HCT116 (cell line): ENCODE results near the gene NLGN2. TPM values are rescaled to one million over a fixed set of nuclear protein-coding genes. Genes with fewer than 3 reads are reported as not detected.

ENCODE experiments used
- ATAC-seq: fragments of 200-7000 bp; cut with Tn5 transposase; 2 replicates; pipeline ENCODE4 v1.9.1; 2020; ENCODE audit warnings: mild to moderate bottlenecking, moderate library complexity
- BruUV-seq: library from RNA; stranded (reverse); fragments of 400-500 nt; replicated peaks from 2 replicates; lab custom pipeline; 2021; lab: Mats Ljungman, UMichigan
- CTCF ChIA-PET: fragments of 300-600 bp; sonication (Branson Sonifier 250); formaldehyde crosslinking; loops from one replicate; lab custom pipeline; 2021; ENCODE audit warnings: antibody characterized with exemption; lab: Charles Lee
- POLR2A ChIA-PET: fragments of 300-600, 350-600 bp; sonication (Branson Sonifier 250); formaldehyde crosslinking; loops from one replicate; lab custom pipeline; 2021; ENCODE audit warnings: antibody characterized with exemption; lab: Charles Lee
- RAD21 ChIA-PET, 2 experiments: fragments of 300-600 bp; sonication (Branson Sonifier 250); formaldehyde crosslinking; loops; one replicate each; lab custom pipeline; 2023; ENCODE audit warnings: low total read pairs in 2 of 2; ENCODE audit not compliant: uncharacterized antibody in 2 of 2, unreplicated experiment in 2 of 2, low non-redundant PET in 1 of 2; lab: Charles Lee
- DNase-seq: peaks from one replicate; pipeline ENCODE4 v3.0.0-alpha.2; 2010; ENCODE audit warnings: low read depth, low spot score
- H2AFZ ChIP-seq: fragments of 200-600 bp; shearing (Covaris generic), sonication (generic); 2 replicates; pipeline ENCODE4 v1.6.1; 2017; ENCODE audit warnings: low read depth, mixed run types, mixed read lengths, antibody characterized with exemption, low read length; ENCODE audit not compliant: poor library complexity, severe bottlenecking
- H3K27ac ChIP-seq: 2 replicates; pipeline ENCODE4 v1.5.1; 2012; ENCODE audit warnings: low read depth, low read length
- H3K27me3 ChIP-seq: fragments of 200-600 bp; sonication (generic); 2 replicates; pipeline ENCODE4 v1.6.1; 2016; ENCODE audit warnings: mixed run types, low read length, mixed read lengths; ENCODE audit not compliant: insufficient read depth
- H3K36me3 ChIP-seq, 2 experiments: fragments of 200-500 bp in 1 of 2; fragments of 200-600 bp in 1 of 2; sonication (Bioruptor generic) in 1 of 2; sonication (generic) in 1 of 2; 2 replicates each; pipeline versions ENCODE4 v1.5.1 to v1.6.1; 2014 to 2016; ENCODE audit warnings: low read length in 2 of 2, inconsistent platforms in 1 of 2, mixed read lengths in 1 of 2, mixed run types in 1 of 2; ENCODE audit not compliant: insufficient read depth in 2 of 2, control insufficient read depth in 1 of 2
- H3K4me1 ChIP-seq, 2 experiments: fragments of 200-600 bp in 1 of 2; sonication (generic) in 1 of 2; 2 replicates each; pipeline versions ENCODE4 v1.5.1 to v1.6.1; 2012 to 2017; ENCODE audit warnings: low read length in 2 of 2, inconsistent platforms in 1 of 2, mild to moderate bottlenecking in 1 of 2, mixed read lengths in 1 of 2, mixed run types in 1 of 2, moderate library complexity in 1 of 2; ENCODE audit not compliant: insufficient read depth in 2 of 2, control insufficient read depth in 1 of 2
- H3K4me2 ChIP-seq: fragments of 200-600 bp; sonication (generic); 2 replicates; pipeline ENCODE4 v1.6.1; 2017; ENCODE audit warnings: mixed run types, low read length, mixed read lengths
- H3K4me3 ChIP-seq, 2 experiments: fragments of 200-600 bp in 1 of 2; sonication (generic) in 1 of 2; replicated peaks in 1 of 2; 2 replicates each; pipeline ENCODE4 v1.5.1; 2011 to 2016; ENCODE audit warnings: low read length in 2 of 2, control low read depth in 1 of 2, low read depth in 1 of 2, mild to moderate bottlenecking in 1 of 2, mixed read lengths in 1 of 2, mixed run types in 1 of 2
- H3K79me2 ChIP-seq: fragments of 200-600 bp; sonication (generic); 2 replicates; pipeline ENCODE4 v1.6.1; 2017; ENCODE audit warnings: mild to moderate bottlenecking, mixed run types, low read length, moderate library complexity, mixed read lengths; ENCODE audit not compliant: insufficient read depth
- H3K9ac ChIP-seq: fragments of 200-600 bp; sonication (generic); 2 replicates; pipeline ENCODE4 v1.6.1; 2016; ENCODE audit warnings: low read length, mixed read lengths
- H3K9me2 ChIP-seq: fragments of 200-600 bp; sonication (generic), shearing (Covaris generic); 2 replicates; pipeline ENCODE4 v1.6.1; 2017; ENCODE audit warnings: mixed run types, mild to moderate bottlenecking, moderate library complexity; ENCODE audit not compliant: insufficient read depth
- H3K9me3 ChIP-seq, 2 experiments: fragments of 200-500 bp in 1 of 2; fragments of 200-600 bp in 1 of 2; sonication (Bioruptor generic) in 1 of 2; sonication (generic) in 1 of 2; 2 replicates each; pipeline ENCODE4 v1.6.1; 2014 to 2017; ENCODE audit warnings: low read length in 2 of 2, mixed read lengths in 2 of 2, inconsistent platforms in 1 of 2, low read depth in 1 of 2, mild to moderate bottlenecking in 1 of 2, mixed run types in 1 of 2, moderate library complexity in 1 of 2; ENCODE audit not compliant: control insufficient read depth in 1 of 2, insufficient read depth in 1 of 2
- H4K20me1 ChIP-seq: fragments of 200-600 bp; sonication (generic), shearing (Covaris generic); 2 replicates; pipeline ENCODE4 v1.6.1; 2017; ENCODE audit warnings: mixed run types, mild to moderate bottlenecking, moderate library complexity; ENCODE audit not compliant: insufficient read depth
- EGR1 ChIP-seq: IDR thresholded peaks from 2 replicates; pipeline ENCODE4 v1.6.1; 2012; ENCODE audit warnings: low read depth
- EZH2 ChIP-seq: fragments of 200-600 bp; sonication (generic); IDR thresholded peaks from 2 replicates; pipeline ENCODE4 v1.6.1; 2017; ENCODE audit warnings: antibody characterized with exemption, mixed run types
- EZH2phosphoT487 ChIP-seq: fragments of 200-600 bp; IDR thresholded peaks from 2 replicates; pipeline ENCODE4 v1.6.1; 2018; ENCODE audit warnings: antibody characterized with exemption, borderline replicate concordance
- POLR2A ChIP-seq: IDR thresholded peaks from 2 replicates; pipeline ENCODE4 v1.7.0; 2011; ENCODE audit warnings: borderline replicate concordance; ENCODE audit not compliant: insufficient read depth, insufficient read length; ENCODE audit errors: extremely low read depth
- POLR2AphosphoS5 ChIP-seq: IDR thresholded peaks from 2 replicates; pipeline ENCODE4 v1.6.1; 2011; ENCODE audit warnings: mild to moderate bottlenecking, low read depth, low read length, moderate library complexity
- SIN3A ChIP-seq: IDR thresholded peaks from 2 replicates; pipeline ENCODE4 v1.6.1; 2012; ENCODE audit warnings: low read depth
- SP1 ChIP-seq: IDR thresholded peaks from 2 replicates; pipeline ENCODE4 v1.6.1; 2012; ENCODE audit warnings: low read depth
- YY1 ChIP-seq: IDR thresholded peaks from 2 replicates; pipeline ENCODE4 v1.6.1; 2011; ENCODE audit warnings: low read length, low read depth, moderate library complexity, mild to moderate bottlenecking; ENCODE audit not compliant: insufficient replicate concordance; ENCODE audit errors: extremely low read depth
- ZNF274 ChIP-seq: fragments of 200-500 bp; sonication (Bioruptor generic); IDR thresholded peaks from 2 replicates; pipeline ENCODE4 v1.6.1; 2014; ENCODE audit warnings: mild to moderate bottlenecking, low read depth, low read length, inconsistent platforms
- intact Hi-C: fragments of 100-400 bp; cut with micrococcal nuclease; formaldehyde crosslinking; loops from 2 replicates; pipeline ENCODE4 v1.10.0; 2022
- total RNA-seq: library from RNA; stranded (reverse); gene quantifications from one replicate; pipeline ENCODE4 v1.2.1, GENCODE V29; 2021; ENCODE audit not compliant: unreplicated experiment
- TF ChIP-seq, protein P1 (sequence below), 3 experiments: fragments of 200-600 bp in 1 of 3; sonication (generic) in 1 of 3; IDR thresholded peaks in 2 of 3; conservative IDR thresholded peaks in 1 of 3; 2 replicates each; pipeline ENCODE4 v1.5.1; 2012 to 2017; ENCODE audit warnings: low read depth in 2 of 3, low read length in 2 of 3, antibody characterized with exemption in 1 of 3, borderline replicate concordance in 1 of 3, control low read depth in 1 of 3, mild to moderate bottlenecking in 1 of 3, mixed read lengths in 1 of 3, mixed run types in 1 of 3, moderate library complexity in 1 of 3; ENCODE audit not compliant: insufficient read depth in 1 of 3
- TF ChIP-seq, protein P2 (sequence below): IDR thresholded peaks from 2 replicates; pipeline ENCODE4 v1.6.1; 2012; ENCODE audit warnings: low read depth
- TF ChIP-seq, protein P3 (sequence below): IDR thresholded peaks from 2 replicates; pipeline ENCODE4 v1.6.1; 2012
- TF ChIP-seq, protein P4 (sequence below): IDR thresholded peaks from 2 replicates; pipeline ENCODE4 v1.6.1; 2012

NLGN2 gene
- total RNA-seq, 1 experiment from 2014 or later = 60.5 TPM

DNA sequence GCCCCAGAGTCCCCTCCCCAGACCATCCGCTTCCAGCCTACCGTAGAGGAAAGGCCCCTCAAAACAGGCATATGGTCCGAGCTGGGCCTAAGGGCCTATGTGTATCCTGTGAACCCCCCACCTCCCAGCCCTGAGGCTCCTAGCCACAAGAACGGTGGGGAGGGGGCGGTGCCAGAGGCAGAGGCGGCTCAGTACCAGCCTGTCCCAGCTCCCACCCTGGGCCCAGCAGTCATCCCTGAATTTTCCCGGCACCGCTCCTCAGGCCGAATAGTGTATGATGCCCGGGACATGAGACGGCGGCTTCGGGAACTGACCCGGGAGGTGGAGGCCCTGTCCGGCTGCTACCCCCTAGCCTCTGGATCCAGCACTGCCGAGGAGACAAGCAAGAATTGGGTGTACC lies 13.5 kb downstream of the NLGN2 start:
- H4K20me1 ChIP-seq = no peaks in the 10 kb centered on the region
- no peak overlapping the region for H3K27ac ChIP-seq
- H2AFZ ChIP-seq = no peak overlapping the region
- intact Hi-C loops = no loop called here
- H3K27me3 ChIP-seq = no peaks in the 10 kb centered on the region
- CTCF ChIA-PET = no interaction called here
- ATAC-seq (no peak), DNase-seq (no peak)
- RAD21 ChIA-PET = no interaction called here
- H3K9ac ChIP-seq = no peak overlapping the region
- no peaks in the 10 kb centered on the region; a peak in 1 of 4 replicates for H3K36me3 ChIP-seq
- no peak for TF ChIP-seq SP1
- TF ChIP-seq EZH2phosphoT487 = no peak
- TF ChIP-seq SIN3A = no peak
- TF ChIP-seq EGR1 = no peak
- no peaks in the 10 kb centered on the region for H3K9me2 ChIP-seq
- POLR2A ChIA-PET = no interaction called here
- no peaks in the 10 kb centered on the region for H3K4me1 ChIP-seq
- no peaks in the 10 kb centered on the region for H3K79me2 ChIP-seq
- no peak overlapping the region for H3K4me3 ChIP-seq
- H3K4me2 ChIP-seq = no peak overlapping the region
- BruUV-seq = no TSS peak
- no peaks in the 10 kb centered on the region for H3K9me3 ChIP-seq

DNA sequence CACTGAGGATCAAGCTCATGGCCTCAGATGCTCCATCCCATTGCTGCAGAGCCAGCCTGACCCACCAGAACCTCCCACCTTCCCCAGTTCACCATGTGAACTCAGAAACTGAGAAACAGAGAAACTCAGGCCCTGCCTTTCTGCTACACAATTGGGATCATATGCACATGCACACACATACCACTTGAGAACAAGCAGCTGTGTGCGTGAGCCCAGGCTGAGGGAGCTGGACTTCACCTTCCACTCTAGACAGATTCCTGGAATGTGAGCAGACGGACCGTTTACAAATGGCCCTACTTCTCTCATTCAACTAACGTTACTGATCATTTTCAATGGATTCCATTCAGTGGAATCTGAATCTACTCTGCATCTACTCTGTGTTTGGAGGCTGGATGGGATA lies 16.0 kb downstream of the NLGN2 start:
- Histone ChIP-seq H3K27ac (no peak overlapping the region), H2AFZ (no peak overlapping the region), H3K4me1 (no peaks in the 10 kb centered on the region), H3K27me3 (no peaks in the 10 kb centered on the region), H3K36me3 (no peaks in the 10 kb centered on the region), H3K9ac (no peak overlapping the region), H4K20me1 (no peaks in the 10 kb centered on the region), H3K9me2 (no peaks in the 10 kb centered on the region), H3K9me3 (no peaks in the 10 kb centered on the region), H3K4me3 (no peak overlapping the region), H3K4me2 (no peak overlapping the region), H3K79me2 (no peaks in the 10 kb centered on the region)
- ATAC-seq (no peak), DNase-seq (no peak)
- ChIA-PET CTCF (no interaction called here), RAD21 (no interaction called here), POLR2A (no interaction called here)
- no TSS peak for BruUV-seq
- intact Hi-C loops = no loop called here
- TF ChIP-seq, protein P1, sequence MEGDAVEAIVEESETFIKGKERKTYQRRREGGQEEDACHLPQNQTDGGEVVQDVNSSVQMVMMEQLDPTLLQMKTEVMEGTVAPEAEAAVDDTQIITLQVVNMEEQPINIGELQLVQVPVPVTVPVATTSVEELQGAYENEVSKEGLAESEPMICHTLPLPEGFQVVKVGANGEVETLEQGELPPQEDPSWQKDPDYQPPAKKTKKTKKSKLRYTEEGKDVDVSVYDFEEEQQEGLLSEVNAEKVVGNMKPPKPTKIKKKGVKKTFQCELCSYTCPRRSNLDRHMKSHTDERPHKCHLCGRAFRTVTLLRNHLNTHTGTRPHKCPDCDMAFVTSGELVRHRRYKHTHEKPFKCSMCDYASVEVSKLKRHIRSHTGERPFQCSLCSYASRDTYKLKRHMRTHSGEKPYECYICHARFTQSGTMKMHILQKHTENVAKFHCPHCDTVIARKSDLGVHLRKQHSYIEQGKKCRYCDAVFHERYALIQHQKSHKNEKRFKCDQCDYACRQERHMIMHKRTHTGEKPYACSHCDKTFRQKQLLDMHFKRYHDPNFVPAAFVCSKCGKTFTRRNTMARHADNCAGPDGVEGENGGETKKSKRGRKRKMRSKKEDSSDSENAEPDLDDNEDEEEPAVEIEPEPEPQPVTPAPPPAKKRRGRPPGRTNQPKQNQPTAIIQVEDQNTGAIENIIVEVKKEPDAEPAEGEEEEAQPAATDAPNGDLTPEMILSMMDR (IDR thresholded peaks at IDR 0.05 in 2 of 3, conservative IDR thresholded peaks at IDR 0.05 in 1 of 3; ENCODE audit: borderline replicate concordance in 1 of 3, insufficient read depth in 1 of 3, low read depth in 2 of 3, low read length in 2 of 3) = no peak
- no peak for TF ChIP-seq EGR1
- TF ChIP-seq, protein P2, sequence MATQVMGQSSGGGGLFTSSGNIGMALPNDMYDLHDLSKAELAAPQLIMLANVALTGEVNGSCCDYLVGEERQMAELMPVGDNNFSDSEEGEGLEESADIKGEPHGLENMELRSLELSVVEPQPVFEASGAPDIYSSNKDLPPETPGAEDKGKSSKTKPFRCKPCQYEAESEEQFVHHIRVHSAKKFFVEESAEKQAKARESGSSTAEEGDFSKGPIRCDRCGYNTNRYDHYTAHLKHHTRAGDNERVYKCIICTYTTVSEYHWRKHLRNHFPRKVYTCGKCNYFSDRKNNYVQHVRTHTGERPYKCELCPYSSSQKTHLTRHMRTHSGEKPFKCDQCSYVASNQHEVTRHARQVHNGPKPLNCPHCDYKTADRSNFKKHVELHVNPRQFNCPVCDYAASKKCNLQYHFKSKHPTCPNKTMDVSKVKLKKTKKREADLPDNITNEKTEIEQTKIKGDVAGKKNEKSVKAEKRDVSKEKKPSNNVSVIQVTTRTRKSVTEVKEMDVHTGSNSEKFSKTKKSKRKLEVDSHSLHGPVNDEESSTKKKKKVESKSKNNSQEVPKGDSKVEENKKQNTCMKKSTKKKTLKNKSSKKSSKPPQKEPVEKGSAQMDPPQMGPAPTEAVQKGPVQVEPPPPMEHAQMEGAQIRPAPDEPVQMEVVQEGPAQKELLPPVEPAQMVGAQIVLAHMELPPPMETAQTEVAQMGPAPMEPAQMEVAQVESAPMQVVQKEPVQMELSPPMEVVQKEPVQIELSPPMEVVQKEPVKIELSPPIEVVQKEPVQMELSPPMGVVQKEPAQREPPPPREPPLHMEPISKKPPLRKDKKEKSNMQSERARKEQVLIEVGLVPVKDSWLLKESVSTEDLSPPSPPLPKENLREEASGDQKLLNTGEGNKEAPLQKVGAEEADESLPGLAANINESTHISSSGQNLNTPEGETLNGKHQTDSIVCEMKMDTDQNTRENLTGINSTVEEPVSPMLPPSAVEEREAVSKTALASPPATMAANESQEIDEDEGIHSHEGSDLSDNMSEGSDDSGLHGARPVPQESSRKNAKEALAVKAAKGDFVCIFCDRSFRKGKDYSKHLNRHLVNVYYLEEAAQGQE = no peak
- no peak for TF ChIP-seq YY1
- TF ChIP-seq, protein P3, sequence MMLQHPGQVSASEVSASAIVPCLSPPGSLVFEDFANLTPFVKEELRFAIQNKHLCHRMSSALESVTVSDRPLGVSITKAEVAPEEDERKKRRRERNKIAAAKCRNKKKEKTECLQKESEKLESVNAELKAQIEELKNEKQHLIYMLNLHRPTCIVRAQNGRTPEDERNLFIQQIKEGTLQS = no peak
- TF ChIP-seq SP1 = no peak
- TF ChIP-seq EZH2 = no peak
- TF ChIP-seq SIN3A = no peak
- TF ChIP-seq ZNF274 = no peak
- TF ChIP-seq, protein P4, sequence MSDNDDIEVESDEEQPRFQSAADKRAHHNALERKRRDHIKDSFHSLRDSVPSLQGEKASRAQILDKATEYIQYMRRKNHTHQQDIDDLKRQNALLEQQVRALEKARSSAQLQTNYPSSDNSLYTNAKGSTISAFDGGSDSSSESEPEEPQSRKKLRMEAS = no peak
- no peak for TF ChIP-seq POLR2AphosphoS5
- TF ChIP-seq POLR2A = no peak
